Measurements from ENCODE around the gene TAF4B.

TAF4B gene

DNA sequence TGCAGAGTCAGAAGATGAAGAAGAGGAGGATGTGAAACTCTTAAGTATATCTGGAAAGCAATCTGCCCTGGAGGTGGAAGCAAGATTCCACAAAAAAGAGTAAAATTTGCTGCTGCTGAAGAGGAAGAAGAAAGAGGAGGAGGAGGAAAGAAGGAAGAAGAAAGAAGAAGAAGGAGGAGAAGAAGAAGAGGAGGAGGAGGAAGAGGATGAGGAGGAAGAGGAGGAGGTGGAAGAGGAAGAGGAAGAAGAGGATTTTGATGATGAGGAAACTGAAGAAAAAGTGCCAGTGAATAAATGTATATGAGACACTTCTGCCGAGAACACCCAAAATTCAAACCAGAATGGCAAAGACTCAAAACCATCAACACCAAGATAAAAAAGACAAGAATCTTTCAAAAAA lies 20.9 kb upstream of the TAF4B start:
- TF ChIP-seq RAD21 (IDR thresholded peaks at IDR 0.05; ENCODE audit: low read depth) (no peak), FOXM1 (IDR thresholded peaks at IDR 0.05; ENCODE audit: borderline replicate concordance, low read depth) (no peak)

DNA sequence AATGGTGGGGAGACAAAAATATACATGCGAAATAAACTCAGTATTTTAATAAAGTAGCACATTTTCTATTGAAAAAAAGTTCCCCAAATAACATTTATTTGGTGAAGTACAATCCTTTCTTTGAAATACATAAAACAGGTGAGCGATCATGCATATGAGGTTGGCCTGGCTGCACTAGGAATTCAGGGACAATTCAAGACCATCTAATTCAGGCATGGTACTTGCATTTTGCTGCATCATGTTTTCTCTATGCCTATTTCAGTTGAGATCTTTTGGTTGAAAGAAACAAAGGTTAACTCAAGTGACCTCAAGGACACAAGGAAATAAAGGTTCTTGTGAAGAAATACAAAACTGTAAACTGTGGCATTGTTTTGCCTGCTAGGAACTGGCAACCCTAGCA lies 19.8 kb upstream of the TAF4B start:
- TF ChIP-seq FOXM1 (IDR thresholded peaks at IDR 0.05; ENCODE audit: borderline replicate concordance, low read depth) (no peak), NFIC (IDR thresholded peaks at IDR 0.05) (no peak), RAD21 (IDR thresholded peaks at IDR 0.05; ENCODE audit: low read depth) (no peak), TCF12 (IDR thresholded peaks at IDR 0.05; ENCODE audit: low read depth) (no peak), EGR1 (IDR thresholded peaks at IDR 0.05) (no peak), TEAD4 (IDR thresholded peaks at IDR 0.05) (no peak), CREB1 (IDR thresholded peaks at IDR 0.05; ENCODE audit: low read depth) (no peak), EP300 (IDR thresholded peaks at IDR 0.05; ENCODE audit: borderline replicate concordance) (no peak), TAF1 (IDR thresholded peaks at IDR 0.05; ENCODE audit: low read depth) (no peak), ZBTB7A (IDR thresholded peaks at IDR 0.05; ENCODE audit: low read depth) (no peak), YY1 (IDR thresholded peaks at IDR 0.05; ENCODE audit: low read depth) (no peak), CEBPB (IDR thresholded peaks at IDR 0.05) (no peak)
- TF ChIP-seq, protein P1, sequence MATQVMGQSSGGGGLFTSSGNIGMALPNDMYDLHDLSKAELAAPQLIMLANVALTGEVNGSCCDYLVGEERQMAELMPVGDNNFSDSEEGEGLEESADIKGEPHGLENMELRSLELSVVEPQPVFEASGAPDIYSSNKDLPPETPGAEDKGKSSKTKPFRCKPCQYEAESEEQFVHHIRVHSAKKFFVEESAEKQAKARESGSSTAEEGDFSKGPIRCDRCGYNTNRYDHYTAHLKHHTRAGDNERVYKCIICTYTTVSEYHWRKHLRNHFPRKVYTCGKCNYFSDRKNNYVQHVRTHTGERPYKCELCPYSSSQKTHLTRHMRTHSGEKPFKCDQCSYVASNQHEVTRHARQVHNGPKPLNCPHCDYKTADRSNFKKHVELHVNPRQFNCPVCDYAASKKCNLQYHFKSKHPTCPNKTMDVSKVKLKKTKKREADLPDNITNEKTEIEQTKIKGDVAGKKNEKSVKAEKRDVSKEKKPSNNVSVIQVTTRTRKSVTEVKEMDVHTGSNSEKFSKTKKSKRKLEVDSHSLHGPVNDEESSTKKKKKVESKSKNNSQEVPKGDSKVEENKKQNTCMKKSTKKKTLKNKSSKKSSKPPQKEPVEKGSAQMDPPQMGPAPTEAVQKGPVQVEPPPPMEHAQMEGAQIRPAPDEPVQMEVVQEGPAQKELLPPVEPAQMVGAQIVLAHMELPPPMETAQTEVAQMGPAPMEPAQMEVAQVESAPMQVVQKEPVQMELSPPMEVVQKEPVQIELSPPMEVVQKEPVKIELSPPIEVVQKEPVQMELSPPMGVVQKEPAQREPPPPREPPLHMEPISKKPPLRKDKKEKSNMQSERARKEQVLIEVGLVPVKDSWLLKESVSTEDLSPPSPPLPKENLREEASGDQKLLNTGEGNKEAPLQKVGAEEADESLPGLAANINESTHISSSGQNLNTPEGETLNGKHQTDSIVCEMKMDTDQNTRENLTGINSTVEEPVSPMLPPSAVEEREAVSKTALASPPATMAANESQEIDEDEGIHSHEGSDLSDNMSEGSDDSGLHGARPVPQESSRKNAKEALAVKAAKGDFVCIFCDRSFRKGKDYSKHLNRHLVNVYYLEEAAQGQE (IDR thresholded peaks at IDR 0.05; ENCODE audit: low read depth) = no peak
- TF ChIP-seq, protein P2, sequence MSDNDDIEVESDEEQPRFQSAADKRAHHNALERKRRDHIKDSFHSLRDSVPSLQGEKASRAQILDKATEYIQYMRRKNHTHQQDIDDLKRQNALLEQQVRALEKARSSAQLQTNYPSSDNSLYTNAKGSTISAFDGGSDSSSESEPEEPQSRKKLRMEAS (IDR thresholded peaks at IDR 0.05) = no peak
- TF ChIP-seq, protein P3, sequence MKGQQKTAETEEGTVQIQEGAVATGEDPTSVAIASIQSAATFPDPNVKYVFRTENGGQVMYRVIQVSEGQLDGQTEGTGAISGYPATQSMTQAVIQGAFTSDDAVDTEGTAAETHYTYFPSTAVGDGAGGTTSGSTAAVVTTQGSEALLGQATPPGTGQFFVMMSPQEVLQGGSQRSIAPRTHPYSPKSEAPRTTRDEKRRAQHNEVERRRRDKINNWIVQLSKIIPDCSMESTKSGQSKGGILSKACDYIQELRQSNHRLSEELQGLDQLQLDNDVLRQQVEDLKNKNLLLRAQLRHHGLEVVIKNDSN (IDR thresholded peaks at IDR 0.05) = no peak

DNA sequence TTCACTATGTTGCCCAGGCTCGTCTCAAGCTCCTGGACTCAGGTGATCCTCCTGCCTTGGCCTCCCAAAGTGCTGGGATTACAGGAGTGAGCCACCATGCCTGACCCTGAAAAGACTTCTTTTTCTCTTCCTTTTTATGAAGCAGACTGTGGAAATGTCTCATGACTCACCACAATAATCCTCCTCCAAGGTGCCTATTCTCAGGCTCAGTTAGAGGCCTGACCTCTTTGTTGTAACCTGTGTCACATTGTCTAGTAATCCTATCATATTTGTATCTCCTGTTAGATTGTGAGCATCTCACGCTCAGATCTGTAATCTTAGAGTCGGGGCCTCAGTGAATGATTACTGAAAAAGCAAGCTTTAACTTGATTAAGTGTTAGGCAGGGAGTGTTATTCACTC lies 18.3 kb upstream of the TAF4B start:
- no peak for TF ChIP-seq CREB1 (IDR thresholded peaks at IDR 0.05; ENCODE audit: low read depth)
- TF ChIP-seq EGR1 (IDR thresholded peaks at IDR 0.05) = no peak
- no peak for TF ChIP-seq TAF1 (IDR thresholded peaks at IDR 0.05; ENCODE audit: low read depth)
- TF ChIP-seq, protein P3 (IDR thresholded peaks at IDR 0.05) = no peak
- TF ChIP-seq NFIC (IDR thresholded peaks at IDR 0.05) = no peak
- no peak for TF ChIP-seq RAD21 (IDR thresholded peaks at IDR 0.05; ENCODE audit: low read depth)
- TF ChIP-seq ZBTB7A (IDR thresholded peaks at IDR 0.05; ENCODE audit: low read depth) = no peak

DNA sequence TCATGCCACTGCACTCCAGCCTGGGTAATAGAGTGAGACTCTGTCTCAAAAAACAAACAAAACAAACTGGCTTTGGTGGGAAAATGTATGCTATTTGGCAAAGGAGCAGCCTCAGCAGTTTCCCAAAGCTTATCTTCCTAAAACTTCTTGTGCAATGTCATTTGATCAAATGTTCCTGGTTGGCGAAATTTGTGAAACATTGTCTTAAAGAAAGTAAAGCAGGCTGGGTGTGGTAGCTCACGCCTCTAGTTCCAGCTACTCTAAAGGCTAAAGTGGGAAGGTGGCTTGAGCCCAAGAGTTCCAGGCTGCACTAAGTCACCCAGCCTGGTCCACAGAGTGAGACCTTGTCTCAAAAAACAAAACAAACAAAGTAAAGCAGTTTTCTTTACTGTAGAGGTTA lies 17.3 kb upstream of the TAF4B start:
- TF ChIP-seq, protein P2 (IDR thresholded peaks at IDR 0.05) = no peak
- no peak for TF ChIP-seq EGR1 (IDR thresholded peaks at IDR 0.05)
- no peak for TF ChIP-seq TCF12 (IDR thresholded peaks at IDR 0.05; ENCODE audit: low read depth)
- TF ChIP-seq ZBTB7A (IDR thresholded peaks at IDR 0.05; ENCODE audit: low read depth) = no peak
- TF ChIP-seq RAD21 (IDR thresholded peaks at IDR 0.05; ENCODE audit: low read depth) = no peak
- no peak for TF ChIP-seq FOXM1 (IDR thresholded peaks at IDR 0.05; ENCODE audit: borderline replicate concordance, low read depth)
- TF ChIP-seq, protein P3 (IDR thresholded peaks at IDR 0.05) = no peak
- TF ChIP-seq TEAD4 (IDR thresholded peaks at IDR 0.05) = no peak
- TF ChIP-seq CREB1 (IDR thresholded peaks at IDR 0.05; ENCODE audit: low read depth) = no peak
- no peak for TF ChIP-seq TAF1 (IDR thresholded peaks at IDR 0.05; ENCODE audit: low read depth)
- TF ChIP-seq CEBPB (IDR thresholded peaks at IDR 0.05) = no peak
- no peak for TF ChIP-seq NFIC (IDR thresholded peaks at IDR 0.05)
- no peak for TF ChIP-seq YY1 (IDR thresholded peaks at IDR 0.05; ENCODE audit: low read depth)
- TF ChIP-seq, protein P1 (IDR thresholded peaks at IDR 0.05; ENCODE audit: low read depth) = no peak
- TF ChIP-seq EP300 (IDR thresholded peaks at IDR 0.05; ENCODE audit: borderline replicate concordance) = no peak

DNA sequence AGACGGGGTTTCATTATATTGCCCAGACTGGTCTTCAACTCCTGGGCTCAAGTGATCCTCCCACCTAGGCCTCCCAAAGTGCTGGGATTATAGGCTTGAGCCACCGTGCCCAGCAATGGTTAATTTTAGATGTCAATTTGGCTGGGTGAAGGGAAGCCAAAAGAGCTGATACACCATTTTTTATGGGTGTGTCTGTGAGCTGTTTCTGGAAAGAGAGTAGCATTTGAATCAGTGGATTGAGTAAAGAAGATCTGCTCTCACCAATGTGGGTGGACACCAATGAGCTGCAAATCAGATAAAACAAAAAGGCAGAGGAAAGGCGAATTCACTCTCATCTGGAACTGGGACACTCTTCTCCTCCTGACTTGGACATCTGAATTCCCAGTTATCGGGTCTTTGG lies 16.1 kb upstream of the TAF4B start:
- TF ChIP-seq CEBPB (IDR thresholded peaks at IDR 0.05) (no peak), ZBTB7A (IDR thresholded peaks at IDR 0.05; ENCODE audit: low read depth) (no peak), EGR1 (IDR thresholded peaks at IDR 0.05) (no peak), TEAD4 (IDR thresholded peaks at IDR 0.05) (no peak), TAF1 (IDR thresholded peaks at IDR 0.05; ENCODE audit: low read depth) (no peak), TCF12 (IDR thresholded peaks at IDR 0.05; ENCODE audit: low read depth) (no peak), FOXM1 (IDR thresholded peaks at IDR 0.05; ENCODE audit: borderline replicate concordance, low read depth) (no peak), NFIC (IDR thresholded peaks at IDR 0.05) (no peak), YY1 (IDR thresholded peaks at IDR 0.05; ENCODE audit: low read depth) (no peak), RAD21 (IDR thresholded peaks at IDR 0.05; ENCODE audit: low read depth) (no peak), EP300 (IDR thresholded peaks at IDR 0.05; ENCODE audit: borderline replicate concordance) (no peak)
- TF ChIP-seq, protein P3 (IDR thresholded peaks at IDR 0.05) = no peak
- TF ChIP-seq, protein P1 (IDR thresholded peaks at IDR 0.05; ENCODE audit: low read depth) = no peak
